Measurements from ENCODE around the gene GIGYF1. TPM values are rescaled to one million over a fixed set of nuclear protein-coding genes. Genes with fewer than 3 reads are reported as not detected.
"Not testable (repeated sequence)": the region's sequence is repeated elsewhere in the genome, so short reads cannot be mapped to it uniquely, and the experiment has no call there.

The GIGYF1 gene
- total and polyA plus RNA-seq, 2 of the 13 experiments (the other 11 are each of a cell fraction or from before 2014, with no cell fraction given) = 7.6 to 16.1 TPM

DNA sequence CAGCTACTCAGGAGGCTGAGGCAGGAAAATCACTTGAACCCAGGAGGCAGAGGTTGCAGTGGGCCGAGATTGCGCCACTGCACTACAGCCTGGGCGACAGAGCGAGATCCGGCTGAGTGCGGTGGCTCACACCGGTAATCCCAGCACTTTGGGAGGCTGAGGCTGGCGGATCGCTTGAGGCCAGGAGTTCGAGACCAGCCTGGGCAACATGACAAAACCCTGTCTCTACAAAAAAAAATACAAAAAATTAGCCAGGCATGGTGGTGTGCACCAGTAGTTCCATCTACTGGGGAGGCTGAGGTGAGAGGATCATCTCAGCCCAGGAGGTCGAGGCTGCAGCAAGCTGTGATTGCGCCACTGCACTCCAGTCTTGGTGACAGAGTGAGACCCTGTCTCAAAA is 24.9 kb downstream of the GIGYF1 start:
- DNase-seq (ENCODE audit: low spot score); H3K4me1 ChIP-seq (ENCODE audit: insufficient read depth, low read length); CTCF ChIA-PET (ENCODE audit: low intra/inter-chr PET ratio, low total read pairs); H4K20me1 ChIP-seq (ENCODE audit: insufficient read depth, low read length); POLR2A ChIA-PET; H3K9ac ChIP-seq (ENCODE audit: insufficient read depth, low read depth, low read length); intact Hi-C loops (cut with micrococcal nuclease; ENCODE audit: unreplicated experiment); H3K9me3 ChIP-seq (ENCODE audit: low read length); H3K4me2 ChIP-seq (ENCODE audit: low read depth, low read length); ATAC-seq; in situ Hi-C loops (cut with HindIII; ENCODE audit: extremely low pct_ligation_motif_present, low pct_unique_long_range_greater_than_20kb); H3K27ac ChIP-seq (ENCODE audit: extremely low read length, insufficient read depth, low read length); BruUV-seq (replicated peaks); H3K4me3 ChIP-seq (replicated peaks in 1 of 3; ENCODE audit: insufficient read depth in 1 of 3, low read depth in 2 of 3, low read length in 3 of 3); H2AFZ ChIP-seq (ENCODE audit: low read length); H3K27me3 ChIP-seq (ENCODE audit: control insufficient read depth in 1 of 2, insufficient read depth in 2 of 2, low read length in 2 of 2); H3K36me3 ChIP-seq (replicated peaks in 1 of 2; ENCODE audit: control insufficient read depth in 1 of 2, insufficient read depth in 2 of 2, low read length in 2 of 2); H3K79me2 ChIP-seq (ENCODE audit: insufficient read depth, low read length); FAIRE-seq: not testable (repeated sequence)
- 85% methylated on average over 12 of the region's 12 CpGs for WGBS (ENCODE audit: low lambda C conversion rate)

- H4K20me1 ChIP-seq (ENCODE audit: insufficient read depth, low read length) = no peaks in the 10 kb centered on the region
- CTCF ChIA-PET (ENCODE audit: low intra/inter-chr PET ratio, low total read pairs) = no interaction called here
- no peaks in the 10 kb centered on the region for H3K9me3 ChIP-seq (ENCODE audit: low read length)
- H3K36me3 ChIP-seq (replicated peaks in 1 of 2; ENCODE audit: control insufficient read depth in 1 of 2, insufficient read depth in 2 of 2, low read length in 2 of 2) = no peaks in the 10 kb centered on the region
- intact Hi-C loops (cut with micrococcal nuclease; ENCODE audit: unreplicated experiment) (no loop called here), in situ Hi-C loops (cut with HindIII; ENCODE audit: extremely low pct_ligation_motif_present, low pct_unique_long_range_greater_than_20kb) (no loop called here)
- H3K79me2 ChIP-seq (ENCODE audit: insufficient read depth, low read length) = no peaks in the 10 kb centered on the region
- H2AFZ ChIP-seq (ENCODE audit: low read length) = no peak overlapping the region
- WGBS (ENCODE audit: low lambda C conversion rate) = 25% methylated on average over 2 of the region's 2 CpGs
- POLR2A ChIA-PET = no interaction called here
- FAIRE-seq = no peak
- no peak for DNase-seq (ENCODE audit: low spot score)
- no peak overlapping the region for H3K4me2 ChIP-seq (ENCODE audit: low read depth, low read length)
- BruUV-seq (replicated peaks) = no TSS peak
- no peak for ATAC-seq
- H3K4me3 ChIP-seq (replicated peaks in 1 of 3; ENCODE audit: insufficient read depth in 1 of 3, low read depth in 2 of 3, low read length in 3 of 3) = no peak overlapping the region
- H3K27me3 ChIP-seq (ENCODE audit: control insufficient read depth in 1 of 2, insufficient read depth in 2 of 2, low read length in 2 of 2) = peaks cover 0 to 4% of the 10 kb centered on the region in 2 experiments; a peak in 4 of 5 replicates
- no peak overlapping the region for H3K9ac ChIP-seq (ENCODE audit: insufficient read depth, low read depth, low read length)
- no peak overlapping the region for H3K27ac ChIP-seq (ENCODE audit: extremely low read length, insufficient read depth, low read length)
- H3K4me1 ChIP-seq (ENCODE audit: insufficient read depth, low read length) = peaks cover 6% of the 10 kb centered on the region; the same call in 1 of the 2 replicates
- TF ChIP-seq KAT2B (IDR thresholded peaks at IDR 0.05; ENCODE audit: borderline replicate concordance, low read depth, low read length) = no peak
- TF ChIP-seq ZBTB46 (CRISPR knock-in tag; IDR thresholded peaks at IDR 0.05; ENCODE audit: borderline replicate concordance) = no peak
- no peak for TF ChIP-seq ZSCAN21 (CRISPR knock-in tag; IDR thresholded peaks at IDR 0.05; ENCODE audit: borderline replicate concordance)
- TF ChIP-seq ZSCAN25 (CRISPR knock-in tag; IDR thresholded peaks at IDR 0.05) = no peak
- no peak for TF ChIP-seq TCF7 (IDR thresholded peaks at IDR 0.05; ENCODE audit: low read depth)
- TF ChIP-seq, protein P1, sequence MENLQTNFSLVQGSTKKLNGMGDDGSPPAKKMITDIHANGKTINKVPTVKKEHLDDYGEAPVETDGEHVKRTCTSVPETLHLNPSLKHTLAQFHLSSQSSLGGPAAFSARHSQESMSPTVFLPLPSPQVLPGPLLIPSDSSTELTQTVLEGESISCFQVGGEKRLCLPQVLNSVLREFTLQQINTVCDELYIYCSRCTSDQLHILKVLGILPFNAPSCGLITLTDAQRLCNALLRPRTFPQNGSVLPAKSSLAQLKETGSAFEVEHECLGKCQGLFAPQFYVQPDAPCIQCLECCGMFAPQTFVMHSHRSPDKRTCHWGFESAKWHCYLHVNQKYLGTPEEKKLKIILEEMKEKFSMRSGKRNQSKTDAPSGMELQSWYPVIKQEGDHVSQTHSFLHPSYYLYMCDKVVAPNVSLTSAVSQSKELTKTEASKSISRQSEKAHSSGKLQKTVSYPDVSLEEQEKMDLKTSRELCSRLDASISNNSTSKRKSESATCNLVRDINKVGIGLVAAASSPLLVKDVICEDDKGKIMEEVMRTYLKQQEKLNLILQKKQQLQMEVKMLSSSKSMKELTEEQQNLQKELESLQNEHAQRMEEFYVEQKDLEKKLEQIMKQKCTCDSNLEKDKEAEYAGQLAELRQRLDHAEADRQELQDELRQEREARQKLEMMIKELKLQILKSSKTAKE (CRISPR knock-in tag; IDR thresholded peaks at IDR 0.05; ENCODE audit: borderline replicate concordance) = no peak
- no peak for TF ChIP-seq TMF1 (CRISPR knock-in tag; IDR thresholded peaks at IDR 0.05; ENCODE audit: low read depth)
- no peak for TF ChIP-seq POLR2A (IDR thresholded peaks at IDR 0.05; ENCODE audit: insufficient read depth in 1 of 2, low read depth in 2 of 2, low read length in 2 of 2)
- no peak for TF ChIP-seq NRL (CRISPR knock-in tag; IDR thresholded peaks at IDR 0.05; ENCODE audit: borderline replicate concordance)
- no peak for TF ChIP-seq SMC3 (IDR thresholded peaks at IDR 0.05; ENCODE audit: low read length)
- no peak for TF ChIP-seq PAWR (CRISPR knock-in tag; IDR thresholded peaks at IDR 0.05; ENCODE audit: borderline replicate concordance)
- no peak for TF ChIP-seq ZIK1 (CRISPR knock-in tag; IDR thresholded peaks at IDR 0.05; ENCODE audit: borderline replicate concordance, low read depth)
- TF ChIP-seq AGO1 (IDR thresholded peaks at IDR 0.05; ENCODE audit: low read depth, low read length, poor library complexity, severe bottlenecking) = no peak
- TF ChIP-seq GTF3A (CRISPR knock-in tag; conservative IDR thresholded peaks at IDR 0.05) = no peak
- no peak for TF ChIP-seq KDM2A (CRISPR knock-in tag; IDR thresholded peaks at IDR 0.05; ENCODE audit: borderline replicate concordance, low read depth)
Measured at GRCh38 chr7:100668069-100668449, 26.0 kb downstream of the GIGYF1 start.

Data from HepG2 (cell line).